ENCODE results near the gene CLIP3.

CLIP3 gene

GRCh38 chr19:35975608-35976214 lies 57.0 kb downstream of the CLIP3 start:
- peak; percentile 29 for DNase-seq

- DNase-seq: no peak
These were observed 59.2 kb downstream of the CLIP3 start for GRCh38 chr19:35973487-35973886.

DNA sequence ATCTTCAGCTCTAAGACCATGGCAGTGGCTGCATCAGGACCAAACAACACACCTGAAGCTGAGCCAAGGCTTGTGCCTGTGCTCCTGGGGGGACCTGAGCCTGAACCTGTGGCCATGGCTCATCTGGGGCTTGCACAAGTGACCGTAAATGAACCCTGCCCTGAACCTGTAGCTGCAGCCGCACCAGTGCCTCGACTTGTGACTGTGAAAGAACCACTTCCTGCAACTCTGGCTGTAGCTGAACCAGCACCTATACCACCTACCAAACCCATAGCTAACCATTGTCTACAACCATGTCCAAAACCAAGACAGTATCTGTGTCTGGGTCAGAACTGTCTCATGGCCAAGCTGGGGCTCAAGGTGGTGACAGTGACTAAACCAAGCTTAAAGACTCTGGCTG lies 65.9 kb downstream of the CLIP3 start:
- no peak for DNase-seq
